HEK293 (cell line): ENCODE results near the gene HAT1.

Experiments used
- CTCF ChIA-PET: fragments of 350-600 bp; formaldehyde crosslinking; extraction: SDS; loops from one replicate; lab custom pipeline; 2021; ENCODE audit warnings: antibody characterized with exemption; lab: Yijun Ruan, JAX
- POLR2A ChIA-PET: fragments of 300-600 bp; formaldehyde crosslinking; extraction: SDS; loops from one replicate; lab custom pipeline; 2020; ENCODE audit warnings: antibody characterized with exemption, inconsistent platforms; lab: Yijun Ruan, JAX
- H3K27ac ChIP-seq: fragments of 200-500 bp; sonication (Bioruptor generic); 2 replicates; pipeline ENCODE4 v1.5.1; 2014; ENCODE audit warnings: low read depth, low read length, control low read depth, inconsistent platforms; ENCODE audit errors: extremely low read depth
- H3K36me3 ChIP-seq, 2 experiments: fragments of 200-500 bp in 1 of 2; sonication (Bioruptor generic) in 1 of 2; 1 replicate in 1 of 2; 2 replicates in 1 of 2; pipeline ENCODE4 v1.5.1; 2014 to 2017; ENCODE audit warnings: inconsistent platforms in 2 of 2, low read length in 2 of 2; ENCODE audit not compliant: control insufficient read depth in 2 of 2, insufficient read depth in 1 of 2
- H3K4me1 ChIP-seq: fragments of 200-500 bp; sonication (Bioruptor generic); 2 replicates; pipeline ENCODE4 v1.5.1; 2014; ENCODE audit warnings: mild to moderate bottlenecking, low read length, inconsistent platforms; ENCODE audit not compliant: control insufficient read depth, insufficient read depth
- H3K4me3 ChIP-seq: 2 replicates; pipeline ENCODE4 v1.5.1; 2011; ENCODE audit warnings: low read depth, mild to moderate bottlenecking, control low read depth, low read length, moderate library complexity
- H3K9me3 ChIP-seq: fragments of 200-500 bp; sonication (Bioruptor generic); 2 replicates; pipeline ENCODE4 v1.5.1; 2014; ENCODE audit warnings: low read depth, low read length, inconsistent platforms; ENCODE audit not compliant: control insufficient read depth, insufficient read depth
- SCRT2 ChIP-seq: fragments of 450-650 bp; formaldehyde crosslinking; IDR thresholded peaks from 2 replicates; pipeline ENCODE4 v1.5.1; 2016; ENCODE audit warnings: missing biosample characterization, missing genetic modification characterization
- SP7 ChIP-seq: fragments of 450-650 bp; formaldehyde crosslinking; IDR thresholded peaks from 2 replicates; pipeline ENCODE4 v1.5.1; 2016; ENCODE audit warnings: missing biosample characterization, missing genetic modification characterization
- WT1 ChIP-seq: fragments of 450-650 bp; formaldehyde crosslinking; IDR thresholded peaks from 2 replicates; pipeline ENCODE4 v1.5.1; 2016; ENCODE audit warnings: missing biosample characterization, missing genetic modification characterization
- ZBTB8A ChIP-seq: fragments of 450-650 bp; formaldehyde crosslinking; IDR thresholded peaks from 2 replicates; pipeline ENCODE4 v1.5.1; 2016; ENCODE audit warnings: missing biosample characterization, missing genetic modification characterization
- ZFP3 ChIP-seq: fragments of 450-650 bp; formaldehyde crosslinking; IDR thresholded peaks from 2 replicates; pipeline ENCODE4 v1.5.1; 2016; ENCODE audit warnings: low read depth, missing biosample characterization, missing genetic modification characterization
- ZNF138 ChIP-seq: fragments of 450-650 bp; formaldehyde crosslinking; IDR thresholded peaks from 2 replicates; pipeline ENCODE4 v1.5.1; 2016; ENCODE audit warnings: missing biosample characterization, missing genetic modification characterization, borderline replicate concordance
- ZNF174 ChIP-seq: fragments of 450-650 bp; formaldehyde crosslinking; IDR thresholded peaks from 2 replicates; pipeline ENCODE4 v1.5.0; 2017; ENCODE audit warnings: missing biosample characterization, mild to moderate bottlenecking, missing genetic modification characterization
- ZNF266 ChIP-seq: fragments of 450-650 bp; formaldehyde crosslinking; IDR thresholded peaks from 2 replicates; pipeline ENCODE4 v1.5.1; 2016; ENCODE audit warnings: missing biosample characterization, missing genetic modification characterization, low read depth
- ZNF292 ChIP-seq: fragments of 450-650 bp; formaldehyde crosslinking; IDR thresholded peaks from 2 replicates; pipeline ENCODE4 v1.5.1; 2016; ENCODE audit warnings: low read depth, missing biosample characterization, missing genetic modification characterization, borderline replicate concordance
- ZNF354C ChIP-seq: fragments of 450-650 bp; formaldehyde crosslinking; IDR thresholded peaks from 2 replicates; pipeline ENCODE4 v1.5.1; 2016; ENCODE audit warnings: missing biosample characterization, missing genetic modification characterization, low read depth, borderline replicate concordance
- ZNF366 ChIP-seq: fragments of 450-650 bp; formaldehyde crosslinking; conservative IDR thresholded peaks from 2 replicates; pipeline ENCODE4 v1.5.1; 2016; ENCODE audit warnings: missing biosample characterization, missing genetic modification characterization
- ZNF530 ChIP-seq: fragments of 450-650 bp; formaldehyde crosslinking; IDR thresholded peaks from 2 replicates; pipeline ENCODE4 v1.5.1; 2016; ENCODE audit warnings: low read depth, missing biosample characterization, missing genetic modification characterization
- ZNF585B ChIP-seq: fragments of 450-650 bp; formaldehyde crosslinking; IDR thresholded peaks from 2 replicates; pipeline ENCODE4 v1.5.1; 2016; ENCODE audit warnings: missing biosample characterization, missing genetic modification characterization
- ZNF664 ChIP-seq: fragments of 450-650 bp; formaldehyde crosslinking; IDR thresholded peaks from 2 replicates; pipeline ENCODE4 v1.5.1; 2016; ENCODE audit warnings: missing biosample characterization, missing genetic modification characterization
- ZNF76 ChIP-seq: fragments of 450-650 bp; formaldehyde crosslinking; IDR thresholded peaks from 2 replicates; pipeline ENCODE4; 2016; ENCODE audit warnings: low read depth, missing biosample characterization, missing genetic modification characterization, borderline replicate concordance
- TF ChIP-seq, protein P1 (sequence below): fragments of 450-650 bp; formaldehyde crosslinking; IDR thresholded peaks from 2 replicates; pipeline ENCODE4 v1.5.1; 2017; ENCODE audit warnings: missing biosample characterization, missing genetic modification characterization
- TF ChIP-seq, protein P2 (sequence below): sonication (generic); formaldehyde crosslinking; IDR thresholded peaks from 2 replicates; pipeline ENCODE4 v1.8.1; 2022; ENCODE audit warnings: mild to moderate bottlenecking, moderate library complexity, missing genetic modification reagents
- TF ChIP-seq, protein P3 (sequence below): fragments of 450-650 bp; formaldehyde crosslinking; IDR thresholded peaks from 2 replicates; pipeline ENCODE4 v1.5.1; 2016; ENCODE audit warnings: missing biosample characterization, missing genetic modification characterization
- TF ChIP-seq, protein P4 (sequence below): fragments of 450-650 bp; formaldehyde crosslinking; IDR thresholded peaks from 2 replicates; pipeline ENCODE4 v1.5.1; 2016; ENCODE audit warnings: missing biosample characterization, missing genetic modification characterization

HAT1 gene

DNA sequence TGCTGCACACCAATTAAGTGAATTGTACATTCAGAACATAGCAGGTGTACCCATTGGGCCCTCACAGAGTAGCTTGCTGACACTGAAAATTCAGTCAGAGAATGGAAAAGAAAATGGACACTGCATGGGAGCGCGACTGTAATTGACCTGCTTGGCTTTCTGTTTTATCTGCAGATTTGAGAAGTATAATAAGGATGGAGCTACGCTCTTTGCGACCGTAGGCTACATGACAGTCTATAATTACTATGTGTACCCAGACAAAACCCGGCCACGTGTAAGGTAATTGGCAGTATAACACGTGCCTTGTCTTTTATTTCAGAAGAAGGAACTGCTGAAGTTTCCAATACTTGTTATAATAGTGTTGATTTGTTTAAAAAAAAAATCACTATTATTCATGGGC, 44.0 kb downstream of the HAT1 start:
- CTCF ChIA-PET: interaction anchor here (0.6 kb wide), 1 partner anchor 261 kb away, joined by 3 read pairs; no protein-coding TSS in a partner anchor
- POLR2A ChIA-PET: no interaction called here
- no peak overlapping the region for H3K27ac ChIP-seq
- peaks cover 10% of the 10 kb centered on the region for H3K4me1 ChIP-seq
- no peaks in the 10 kb centered on the region for H3K9me3 ChIP-seq
- TF ChIP-seq SP7 (tag by site-specific recombination): peak; percentile 89
- no peak for TF ChIP-seq ZNF585B
- TF ChIP-seq SCRT2 (tag by site-specific recombination): no peak
- no peak for TF ChIP-seq ZFP3 (tag by site-specific recombination)
- TF ChIP-seq ZNF174 (tag by site-specific recombination): no peak
- no peak for TF ChIP-seq ZNF292 (tag by site-specific recombination)
- TF ChIP-seq, protein P1, sequence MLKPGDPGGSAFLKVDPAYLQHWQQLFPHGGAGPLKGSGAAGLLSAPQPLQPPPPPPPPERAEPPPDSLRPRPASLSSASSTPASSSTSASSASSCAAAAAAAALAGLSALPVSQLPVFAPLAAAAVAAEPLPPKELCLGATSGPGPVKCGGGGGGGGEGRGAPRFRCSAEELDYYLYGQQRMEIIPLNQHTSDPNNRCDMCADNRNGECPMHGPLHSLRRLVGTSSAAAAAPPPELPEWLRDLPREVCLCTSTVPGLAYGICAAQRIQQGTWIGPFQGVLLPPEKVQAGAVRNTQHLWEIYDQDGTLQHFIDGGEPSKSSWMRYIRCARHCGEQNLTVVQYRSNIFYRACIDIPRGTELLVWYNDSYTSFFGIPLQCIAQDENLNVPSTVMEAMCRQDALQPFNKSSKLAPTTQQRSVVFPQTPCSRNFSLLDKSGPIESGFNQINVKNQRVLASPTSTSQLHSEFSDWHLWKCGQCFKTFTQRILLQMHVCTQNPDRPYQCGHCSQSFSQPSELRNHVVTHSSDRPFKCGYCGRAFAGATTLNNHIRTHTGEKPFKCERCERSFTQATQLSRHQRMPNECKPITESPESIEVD (tag by site-specific recombination): 0 out of 2 replicates have a peak, but pooled peaks have one; percentile 5
- TF ChIP-seq, protein P2, sequence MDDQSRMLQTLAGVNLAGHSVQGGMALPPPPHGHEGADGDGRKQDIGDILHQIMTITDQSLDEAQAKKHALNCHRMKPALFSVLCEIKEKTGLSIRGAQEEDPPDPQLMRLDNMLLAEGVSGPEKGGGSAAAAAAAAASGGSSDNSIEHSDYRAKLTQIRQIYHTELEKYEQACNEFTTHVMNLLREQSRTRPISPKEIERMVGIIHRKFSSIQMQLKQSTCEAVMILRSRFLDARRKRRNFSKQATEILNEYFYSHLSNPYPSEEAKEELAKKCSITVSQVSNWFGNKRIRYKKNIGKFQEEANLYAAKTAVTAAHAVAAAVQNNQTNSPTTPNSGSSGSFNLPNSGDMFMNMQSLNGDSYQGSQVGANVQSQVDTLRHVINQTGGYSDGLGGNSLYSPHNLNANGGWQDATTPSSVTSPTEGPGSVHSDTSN (CRISPR knock-in tag): no peak
- H3K4me3 ChIP-seq: no peak overlapping the region
- H3K36me3 ChIP-seq: peaks cover 0 to 41% of the 10 kb centered on the region in 2 experiments

DNA sequence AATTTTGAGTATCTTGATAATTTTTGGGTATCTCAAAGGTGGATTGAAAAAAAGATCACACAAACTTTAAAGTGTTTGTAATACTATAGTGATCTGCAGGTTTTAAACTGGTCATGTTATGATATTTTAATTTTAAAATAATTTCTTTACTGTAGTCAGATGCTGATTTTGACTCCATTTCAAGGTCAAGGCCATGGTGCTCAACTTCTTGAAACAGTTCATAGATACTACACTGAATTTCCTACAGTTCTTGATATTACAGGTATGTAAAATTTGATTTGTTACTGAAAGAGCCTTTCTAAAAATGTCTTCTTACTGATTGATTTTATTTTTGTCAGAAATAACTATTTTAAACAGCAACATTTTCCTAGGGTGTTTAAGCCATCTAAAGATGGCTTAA, 44.4 kb downstream of the HAT1 start:
- ChIA-PET POLR2A (no interaction called here), CTCF (no interaction called here)
- no peak overlapping the region for H3K4me3 ChIP-seq
- H3K27ac ChIP-seq: no peak overlapping the region
- TF ChIP-seq ZNF366 (tag by site-specific recombination): no peak
- TF ChIP-seq ZNF664: no peak
- no peak for TF ChIP-seq ZNF76 (tag by site-specific recombination)
- TF ChIP-seq ZNF266 (tag by site-specific recombination): no peak
- TF ChIP-seq ZNF354C (tag by site-specific recombination): no peak
- TF ChIP-seq ZNF138 (tag by site-specific recombination): no peak
- TF ChIP-seq SCRT2 (tag by site-specific recombination): no peak
- no peak for TF ChIP-seq ZNF530 (tag by site-specific recombination)
- no peak for TF ChIP-seq WT1
- TF ChIP-seq, protein P3, sequence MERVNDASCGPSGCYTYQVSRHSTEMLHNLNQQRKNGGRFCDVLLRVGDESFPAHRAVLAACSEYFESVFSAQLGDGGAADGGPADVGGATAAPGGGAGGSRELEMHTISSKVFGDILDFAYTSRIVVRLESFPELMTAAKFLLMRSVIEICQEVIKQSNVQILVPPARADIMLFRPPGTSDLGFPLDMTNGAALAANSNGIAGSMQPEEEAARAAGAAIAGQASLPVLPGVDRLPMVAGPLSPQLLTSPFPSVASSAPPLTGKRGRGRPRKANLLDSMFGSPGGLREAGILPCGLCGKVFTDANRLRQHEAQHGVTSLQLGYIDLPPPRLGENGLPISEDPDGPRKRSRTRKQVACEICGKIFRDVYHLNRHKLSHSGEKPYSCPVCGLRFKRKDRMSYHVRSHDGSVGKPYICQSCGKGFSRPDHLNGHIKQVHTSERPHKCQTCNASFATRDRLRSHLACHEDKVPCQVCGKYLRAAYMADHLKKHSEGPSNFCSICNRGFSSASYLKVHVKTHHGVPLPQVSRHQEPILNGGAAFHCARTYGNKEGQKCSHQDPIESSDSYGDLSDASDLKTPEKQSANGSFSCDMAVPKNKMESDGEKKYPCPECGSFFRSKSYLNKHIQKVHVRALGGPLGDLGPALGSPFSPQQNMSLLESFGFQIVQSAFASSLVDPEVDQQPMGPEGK (tag by site-specific recombination): no peak
- TF ChIP-seq, protein P4, sequence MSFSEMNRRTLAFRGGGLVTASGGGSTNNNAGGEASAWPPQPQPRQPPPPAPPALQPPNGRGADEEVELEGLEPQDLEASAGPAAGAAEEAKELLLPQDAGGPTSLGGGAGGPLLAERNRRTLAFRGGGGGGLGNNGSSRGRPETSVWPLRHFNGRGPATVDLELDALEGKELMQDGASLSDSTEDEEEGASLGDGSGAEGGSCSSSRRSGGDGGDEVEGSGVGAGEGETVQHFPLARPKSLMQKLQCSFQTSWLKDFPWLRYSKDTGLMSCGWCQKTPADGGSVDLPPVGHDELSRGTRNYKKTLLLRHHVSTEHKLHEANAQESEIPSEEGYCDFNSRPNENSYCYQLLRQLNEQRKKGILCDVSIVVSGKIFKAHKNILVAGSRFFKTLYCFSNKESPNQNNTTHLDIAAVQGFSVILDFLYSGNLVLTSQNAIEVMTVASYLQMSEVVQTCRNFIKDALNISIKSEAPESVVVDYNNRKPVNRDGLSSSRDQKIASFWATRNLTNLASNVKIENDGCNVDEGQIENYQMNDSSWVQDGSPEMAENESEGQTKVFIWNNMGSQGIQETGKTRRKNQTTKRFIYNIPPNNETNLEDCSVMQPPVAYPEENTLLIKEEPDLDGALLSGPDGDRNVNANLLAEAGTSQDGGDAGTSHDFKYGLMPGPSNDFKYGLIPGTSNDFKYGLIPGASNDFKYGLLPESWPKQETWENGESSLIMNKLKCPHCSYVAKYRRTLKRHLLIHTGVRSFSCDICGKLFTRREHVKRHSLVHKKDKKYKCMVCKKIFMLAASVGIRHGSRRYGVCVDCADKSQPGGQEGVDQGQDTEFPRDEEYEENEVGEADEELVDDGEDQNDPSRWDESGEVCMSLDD (tag by site-specific recombination): no peak
- TF ChIP-seq ZBTB8A (tag by site-specific recombination): no peak
- peaks cover 0 to 44% of the 10 kb centered on the region in 2 experiments for H3K36me3 ChIP-seq
- H3K9me3 ChIP-seq: no peaks in the 10 kb centered on the region
- H3K4me1 ChIP-seq: peaks cover 10% of the 10 kb centered on the region
